PC-9 (cell line): ENCODE results near the gene HMG20A. TPM values are rescaled to one million over a fixed set of nuclear protein-coding genes. Genes with fewer than 3 reads are reported as not detected.

Experiments
- BruUV-seq: library from RNA; stranded (reverse); fragments of 400-500 nt; replicated peaks from 2 replicates; lab custom pipeline; 2021; lab: Mats Ljungman, UMichigan
- CTCF ChIA-PET: fragments of 300-600 bp; sonication (Branson Sonifier 250); formaldehyde crosslinking; loops from one replicate; lab custom pipeline; 2022; ENCODE audit warnings: antibody characterized with exemption; lab: Charles Lee
- POLR2A ChIA-PET: fragments of 300-600 bp; sonication (Branson Sonifier 250); formaldehyde crosslinking; loops from one replicate; lab custom pipeline; 2022; ENCODE audit warnings: antibody characterized with exemption; ENCODE audit not compliant: unreplicated experiment; lab: Charles Lee
- DNase-seq, 2 experiments: peaks; one replicate each; pipeline versions ENCODE4 v3.0.0 to v3.0.0-alpha.2; 2015 to 2022; ENCODE audit warnings: mixed read lengths in 1 of 2
- H2AFZ ChIP-seq: fragments of 200-600 bp; sonication (generic); 2 replicates; pipeline ENCODE4 v1.8.1; 2017; ENCODE audit warnings: antibody characterized with exemption
- H3F3A ChIP-seq: fragments of 200-600 bp; sonication (generic); 2 replicates; pipeline ENCODE4 v1.8.1; 2017; ENCODE audit warnings: antibody characterized with exemption, mild to moderate bottlenecking, low read depth; ENCODE audit not compliant: insufficient read depth
- H3K27ac ChIP-seq: fragments of 200-600 bp; sonication (generic); 2 replicates; pipeline ENCODE4 v1.6.1; 2016; ENCODE audit warnings: mixed run types
- H3K27me3 ChIP-seq: fragments of 200-600 bp; sonication (generic); 2 replicates; pipeline ENCODE4 v1.6.1; 2016; ENCODE audit warnings: low read depth, mixed run types; ENCODE audit not compliant: insufficient read depth
- H3K36me3 ChIP-seq: fragments of 200-600 bp; sonication (generic); 2 replicates; pipeline ENCODE4 v1.6.1; 2016; ENCODE audit warnings: low read depth, mixed run types
- H3K4me1 ChIP-seq: fragments of 200-600 bp; sonication (generic); replicated peaks from 2 replicates; pipeline ENCODE4 v1.6.1; 2016; ENCODE audit warnings: mixed run types; ENCODE audit not compliant: insufficient read depth
- H3K4me2 ChIP-seq: fragments of 200-600 bp; sonication (generic); 2 replicates; pipeline ENCODE4 v1.6.1; 2017; ENCODE audit warnings: mixed run types
- H3K4me3 ChIP-seq: fragments of 200-600 bp; sonication (generic); 2 replicates; pipeline ENCODE4 v1.6.1; 2016; ENCODE audit warnings: mixed run types
- H3K79me2 ChIP-seq: fragments of 200-600 bp; sonication (generic); 2 replicates; pipeline ENCODE4 v1.6.1; 2017; ENCODE audit warnings: low read depth, mixed run types
- H3K9me2 ChIP-seq: fragments of 200-600 bp; sonication (generic); 2 replicates; pipeline ENCODE4 v1.8.1; 2017; ENCODE audit warnings: mild to moderate bottlenecking; ENCODE audit not compliant: insufficient read depth
- H3K9me3 ChIP-seq: fragments of 200-600 bp; sonication (generic); 2 replicates; pipeline ENCODE4 v1.8.1; 2016; ENCODE audit warnings: low read depth; ENCODE audit not compliant: insufficient read depth
- H4K20me1 ChIP-seq: fragments of 200-600 bp; sonication (generic); 2 replicates; pipeline ENCODE4 v1.8.1; 2017; ENCODE audit not compliant: insufficient read depth
- EZH2 ChIP-seq: fragments of 200-600 bp; sonication (generic); IDR thresholded peaks from 2 replicates; pipeline ENCODE4 v1.8.0; 2017; ENCODE audit warnings: antibody characterized with exemption, low read depth
- intact Hi-C: fragments of 100-400 bp; cut with micrococcal nuclease; formaldehyde crosslinking; loops from one replicate; pipeline ENCODE4 v1.10.0; 2022; ENCODE audit not compliant: unreplicated experiment
- total RNA-seq: library from RNA; stranded (reverse); gene quantifications from 2 replicates; pipeline ENCODE4 v1.2.3, GENCODE V29; 2021
- TF ChIP-seq, protein P1 (sequence below): fragments of 200-600 bp; sonication (generic); conservative IDR thresholded peaks from 2 replicates; pipeline ENCODE4 v1.6.1; 2017; ENCODE audit warnings: mixed run types, antibody characterized with exemption, mild to moderate bottlenecking, moderate library complexity

The HMG20A gene
- total RNA-seq, 1 experiment from 2014 or later: 33.4 TPM

DNA sequence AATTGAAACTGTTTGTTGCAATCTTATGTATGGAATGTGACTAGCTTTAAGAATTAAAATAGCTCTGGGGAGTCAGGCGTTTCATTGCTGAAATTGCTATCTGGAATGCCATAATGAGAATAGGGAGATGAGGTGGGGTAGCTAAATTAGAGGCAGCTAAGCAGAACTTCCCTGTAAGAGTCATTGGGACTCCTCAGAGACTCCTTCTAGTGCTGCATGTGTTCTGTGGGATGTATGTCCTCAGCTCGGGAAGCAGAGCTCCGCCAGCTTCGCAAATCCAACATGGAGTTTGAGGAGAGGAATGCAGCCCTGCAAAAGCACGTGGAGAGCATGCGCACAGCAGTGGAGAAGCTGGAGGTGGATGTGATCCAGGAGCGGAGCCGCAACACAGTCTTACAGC, 57.4 kb downstream of the HMG20A start:
- CTCF ChIA-PET: no interaction called here
- no peak overlapping the region for H2AFZ ChIP-seq
- H3K27ac ChIP-seq: no peak overlapping the region
- H3K4me1 ChIP-seq: no peaks in the 10 kb centered on the region
- no peaks in the 10 kb centered on the region for H3K9me3 ChIP-seq
- no peak overlapping the region for H3K4me3 ChIP-seq
- no peaks in the 10 kb centered on the region for H4K20me1 ChIP-seq
- TF ChIP-seq, protein P1, sequence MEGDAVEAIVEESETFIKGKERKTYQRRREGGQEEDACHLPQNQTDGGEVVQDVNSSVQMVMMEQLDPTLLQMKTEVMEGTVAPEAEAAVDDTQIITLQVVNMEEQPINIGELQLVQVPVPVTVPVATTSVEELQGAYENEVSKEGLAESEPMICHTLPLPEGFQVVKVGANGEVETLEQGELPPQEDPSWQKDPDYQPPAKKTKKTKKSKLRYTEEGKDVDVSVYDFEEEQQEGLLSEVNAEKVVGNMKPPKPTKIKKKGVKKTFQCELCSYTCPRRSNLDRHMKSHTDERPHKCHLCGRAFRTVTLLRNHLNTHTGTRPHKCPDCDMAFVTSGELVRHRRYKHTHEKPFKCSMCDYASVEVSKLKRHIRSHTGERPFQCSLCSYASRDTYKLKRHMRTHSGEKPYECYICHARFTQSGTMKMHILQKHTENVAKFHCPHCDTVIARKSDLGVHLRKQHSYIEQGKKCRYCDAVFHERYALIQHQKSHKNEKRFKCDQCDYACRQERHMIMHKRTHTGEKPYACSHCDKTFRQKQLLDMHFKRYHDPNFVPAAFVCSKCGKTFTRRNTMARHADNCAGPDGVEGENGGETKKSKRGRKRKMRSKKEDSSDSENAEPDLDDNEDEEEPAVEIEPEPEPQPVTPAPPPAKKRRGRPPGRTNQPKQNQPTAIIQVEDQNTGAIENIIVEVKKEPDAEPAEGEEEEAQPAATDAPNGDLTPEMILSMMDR: no peak
- TF ChIP-seq EZH2: no peak
- no peaks in the 10 kb centered on the region for H3K79me2 ChIP-seq
- BruUV-seq: no TSS peak
- H3K9me2 ChIP-seq: no peaks in the 10 kb centered on the region
- POLR2A ChIA-PET: no interaction called here
- no peaks in the 10 kb centered on the region for H3K27me3 ChIP-seq
- H3K4me2 ChIP-seq: no peak overlapping the region
- no peak for DNase-seq
- intact Hi-C loops: no loop called here
- peaks cover 16% of the 10 kb centered on the region for H3K36me3 ChIP-seq
- H3F3A ChIP-seq: no peaks in the 10 kb centered on the region

DNA sequence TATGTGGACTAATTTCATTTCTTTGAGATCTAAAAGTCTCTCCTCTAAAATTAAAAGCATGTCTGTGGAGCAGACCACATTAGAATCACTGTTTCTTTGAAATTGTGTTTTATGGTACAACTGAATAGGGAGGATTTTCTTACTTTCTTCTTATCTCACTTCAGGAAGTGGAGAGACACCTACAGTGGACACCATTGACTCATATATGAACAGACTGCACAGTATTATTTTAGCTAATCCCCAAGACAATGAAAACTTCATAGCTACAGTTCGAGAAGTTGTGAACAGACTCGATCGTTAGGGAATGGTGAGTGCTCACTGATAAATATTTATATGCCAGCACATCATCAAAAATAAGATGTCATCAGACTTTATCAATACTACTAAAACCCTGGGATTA, 58.3 kb downstream of the HMG20A start:
- Histone ChIP-seq H2AFZ (no peak overlapping the region), H3K27ac (no peak overlapping the region), H3K4me2 (no peak overlapping the region), H3K9me2 (no peaks in the 10 kb centered on the region), H3K79me2 (no peaks in the 10 kb centered on the region), H3K36me3 (peaks cover 11% of the 10 kb centered on the region), H3K4me3 (no peak overlapping the region), H3F3A (no peaks in the 10 kb centered on the region), H3K27me3 (no peaks in the 10 kb centered on the region), H3K4me1 (no peaks in the 10 kb centered on the region), H4K20me1 (no peaks in the 10 kb centered on the region), H3K9me3 (no peaks in the 10 kb centered on the region)
- ChIA-PET CTCF (no interaction called here), POLR2A (no interaction called here)
- no peak for DNase-seq
- no TSS peak for BruUV-seq
- intact Hi-C loops: no loop called here
- TF ChIP-seq, protein P1: no peak
- no peak for TF ChIP-seq EZH2

DNA sequence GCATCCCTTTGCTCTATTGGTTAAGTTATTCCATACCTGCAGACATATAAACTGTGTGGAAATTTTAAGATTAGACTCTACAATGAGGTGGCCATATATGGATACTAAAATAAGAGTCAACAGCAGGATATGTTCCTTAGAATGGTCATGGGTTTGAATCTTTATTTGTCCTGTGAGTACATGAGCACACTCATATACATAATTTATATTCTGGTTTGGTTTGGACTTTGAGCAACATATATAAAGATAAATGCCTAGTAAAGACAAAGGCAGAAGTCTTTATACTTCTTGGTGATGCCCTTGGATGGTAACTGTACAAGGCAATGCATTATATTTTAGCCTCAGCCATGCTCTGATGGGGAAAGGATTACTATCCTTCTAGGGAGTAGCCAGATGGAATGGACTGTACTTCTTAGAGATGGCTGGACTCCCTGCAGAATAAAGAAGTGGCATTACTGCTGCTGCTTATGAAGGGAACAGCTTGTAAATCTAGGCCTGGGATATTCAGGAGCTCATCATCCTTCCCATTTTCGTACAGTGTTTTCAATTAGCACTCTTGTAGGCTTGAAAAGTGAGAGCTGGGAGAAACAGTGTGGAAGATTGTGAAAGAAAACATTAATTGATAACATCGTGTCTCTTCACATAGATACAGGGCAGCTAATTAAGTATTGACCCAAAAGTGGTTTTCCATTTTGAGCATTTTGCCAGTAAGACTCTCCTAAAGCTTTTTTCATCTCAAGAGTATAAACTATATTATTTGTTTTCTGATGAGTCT, 60.4 kb downstream of the HMG20A start:
- Histone ChIP-seq H3K4me3 (no peak overlapping the region), H2AFZ (no peak overlapping the region), H3K27me3 (no peaks in the 10 kb centered on the region), H3K79me2 (no peaks in the 10 kb centered on the region), H3K4me1 (no peaks in the 10 kb centered on the region), H4K20me1 (no peaks in the 10 kb centered on the region), H3K9me3 (no peaks in the 10 kb centered on the region), H3F3A (no peaks in the 10 kb centered on the region), H3K36me3 (peaks cover 11% of the 10 kb centered on the region), H3K4me2 (no peak overlapping the region), H3K9me2 (no peaks in the 10 kb centered on the region), H3K27ac (no peak overlapping the region)
- ChIA-PET CTCF (interaction anchor here (0.6 kb wide), 1 partner anchor 751 kb away, joined by 3 read pairs; no protein-coding TSS in a partner anchor), POLR2A (no interaction called here)
- DNase-seq: no peak
- intact Hi-C loops: no loop called here
- BruUV-seq: no TSS peak
- no peak for TF ChIP-seq EZH2
- TF ChIP-seq, protein P1: no peak
